Choroid plexus epithelial cell (primary cell): ENCODE data around the gene HS3ST2.
"Not testable (repeated sequence)": the region's sequence is repeated elsewhere in the genome, so short reads cannot be mapped to it uniquely, and the experiment has no call there.

Experiments used
- DNase-seq: peaks from one replicate; pipeline ENCODE4 v3.0.0-alpha.2; 2010; ENCODE audit warnings: low read depth
- H3K4me3 ChIP-seq: 2 replicates; pipeline ENCODE4 v1.5.1; 2011; ENCODE audit warnings: low read depth, mild to moderate bottlenecking, control low read depth, low read length, moderate library complexity
- CTCF ChIP-seq: conservative IDR thresholded peaks from 2 replicates; pipeline ENCODE4 v1.5.1; 2011; ENCODE audit warnings: low read depth, mild to moderate bottlenecking, control low read depth, inconsistent platforms, low read length, moderate library complexity

Gene HS3ST2

GRCh38 chr16:22887445-22887844, 73.5 kb downstream of the HS3ST2 start:
- no peak for DNase-seq
- no peak overlapping the region for H3K4me3 ChIP-seq
- TF ChIP-seq CTCF, result no peak

- no peak overlapping the region for H3K4me3 ChIP-seq
- DNase-seq, result peak; percentile 6
- no peak for TF ChIP-seq CTCF
Observed at GRCh38 chr16:22888791-22889190, 74.8 kb downstream of the HS3ST2 start.

- TF ChIP-seq CTCF, result no peak
- no peak for DNase-seq
- H3K4me3 ChIP-seq, result no peak overlapping the region
Observed at GRCh38 chr16:22890976-22891375, 77.0 kb downstream of the HS3ST2 start.

GRCh38 chr16:22897184-22897583, 83.2 kb downstream of the HS3ST2 start:
- TF ChIP-seq CTCF, result no peak
- DNase-seq, result no peak
- no peak overlapping the region for H3K4me3 ChIP-seq

- no peak for TF ChIP-seq CTCF
- H3K4me3 ChIP-seq, result no peak overlapping the region
- no peak for DNase-seq
Observed at GRCh38 chr16:22898131-22898530, 84.2 kb downstream of the HS3ST2 start.

- DNase-seq, result peak; percentile 83
- peak; percentile 88 for TF ChIP-seq CTCF
Observed at GRCh38 chr16:22898874-22899348, 84.9 kb downstream of the HS3ST2 start.

GRCh38 chr16:22899567-22899966, 85.6 kb downstream of the HS3ST2 start:
- not testable (repeated sequence) for H3K4me3 ChIP-seq, DNase-seq

More at GRCh38 chr16:22898874-22899348, 84.9 kb downstream of the HS3ST2 start:
- no peak overlapping the region for H3K4me3 ChIP-seq
